Measurements from ENCODE around the gene BEND6. TPM values are rescaled to one million over a fixed set of nuclear protein-coding genes. Genes with fewer than 3 reads are reported as not detected.

Gene BEND6
- total RNA-seq, 6 experiments from 2014 or later: 9.4 to 11.0 (median 10.0) TPM

GRCh38 chr6:56934876-56935275 is 20.0 kb upstream of the BEND6 start:
- no peak for TF ChIP-seq CTCF (IDR thresholded peaks at IDR 0.05)

GRCh38 chr6:56936466-56936865 is 18.4 kb upstream of the BEND6 start:
- no peak for TF ChIP-seq CTCF (IDR thresholded peaks at IDR 0.05)
- Mint-ChIP-seq H3K27me3 (ENCODE audit: insufficient read depth) (0 out of 2 replicates have a peak, but pooled peaks cover under 1% of the 10 kb centered on the region), H3K4me1 (ENCODE audit: low read depth) (peaks cover 56% of the 10 kb centered on the region), H3K4me3 (no peak overlapping the region), H3K27ac (no peak overlapping the region; the same call in 1 of the 2 replicates), H3K36me3 (ENCODE audit: low read depth) (peaks cover 25% of the 10 kb centered on the region), H3K9me3 (peaks cover 8% of the 10 kb centered on the region)
- no peak for DNase-seq

More at GRCh38 chr6:56934876-56935275, 20.0 kb upstream of the BEND6 start:
- DNase-seq: no peak
- H3K4me1 Mint-ChIP-seq (ENCODE audit: low read depth): peaks cover 70% of the 10 kb centered on the region
- no peaks in the 10 kb centered on the region for H3K27me3 Mint-ChIP-seq (ENCODE audit: insufficient read depth)
- no peaks in the 10 kb centered on the region for H3K9me3 Mint-ChIP-seq
- H3K27ac Mint-ChIP-seq: no peak overlapping the region
- H3K36me3 Mint-ChIP-seq (ENCODE audit: low read depth): peaks cover 24% of the 10 kb centered on the region
- H3K4me3 Mint-ChIP-seq: no peak overlapping the region

- H3K36me3 Mint-ChIP-seq (ENCODE audit: low read depth): peaks cover 22% of the 10 kb centered on the region
- H3K4me1 Mint-ChIP-seq (ENCODE audit: low read depth): peaks cover 40% of the 10 kb centered on the region
- H3K27ac Mint-ChIP-seq: peak overlapping the region; percentile 77
- DNase-seq: peak; percentile 99
- TF ChIP-seq CTCF (IDR thresholded peaks at IDR 0.05): no peak
- H3K27me3 Mint-ChIP-seq (ENCODE audit: insufficient read depth): 0 out of 2 replicates have a peak, but pooled peaks cover 2% of the 10 kb centered on the region
- peaks cover 18% of the 10 kb centered on the region for H3K9me3 Mint-ChIP-seq
- peak overlapping the region; percentile 83 for H3K4me3 Mint-ChIP-seq
Measured at GRCh38 chr6:56938649-56939191, 16.2 kb upstream of the BEND6 start.

GRCh38 chr6:56940463-56940862 is 14.4 kb upstream of the BEND6 start:
- H3K27me3 Mint-ChIP-seq (ENCODE audit: insufficient read depth): 0 out of 2 replicates have a peak, but pooled peaks cover 2% of the 10 kb centered on the region
- H3K36me3 Mint-ChIP-seq (ENCODE audit: low read depth): peaks cover 33% of the 10 kb centered on the region
- DNase-seq: no peak

GRCh38 chr6:56940977-56941376 is 13.9 kb upstream of the BEND6 start:
- peaks cover 18% of the 10 kb centered on the region for H3K9me3 Mint-ChIP-seq
- peaks cover 40% of the 10 kb centered on the region for H3K4me1 Mint-ChIP-seq (ENCODE audit: low read depth)
- no peak for DNase-seq
- H3K27ac Mint-ChIP-seq: no peak overlapping the region
- H3K36me3 Mint-ChIP-seq (ENCODE audit: low read depth): peaks cover 36% of the 10 kb centered on the region
- 0 out of 2 replicates have a peak, but pooled peaks cover 2% of the 10 kb centered on the region for H3K27me3 Mint-ChIP-seq (ENCODE audit: insufficient read depth)
- H3K4me3 Mint-ChIP-seq: no peak overlapping the region
- TF ChIP-seq CTCF (IDR thresholded peaks at IDR 0.05): no peak

More at GRCh38 chr6:56940463-56940862, 14.4 kb upstream of the BEND6 start:
- no peak overlapping the region for H3K4me3 Mint-ChIP-seq
- no peak for TF ChIP-seq CTCF (IDR thresholded peaks at IDR 0.05)
- no peak overlapping the region for H3K27ac Mint-ChIP-seq
- H3K9me3 Mint-ChIP-seq: peaks cover 18% of the 10 kb centered on the region
- peaks cover 35% of the 10 kb centered on the region for H3K4me1 Mint-ChIP-seq (ENCODE audit: low read depth)

Data from HFFc6 (cell line).